ENCODE results near the gene PITX2.

Gene PITX2

DNA sequence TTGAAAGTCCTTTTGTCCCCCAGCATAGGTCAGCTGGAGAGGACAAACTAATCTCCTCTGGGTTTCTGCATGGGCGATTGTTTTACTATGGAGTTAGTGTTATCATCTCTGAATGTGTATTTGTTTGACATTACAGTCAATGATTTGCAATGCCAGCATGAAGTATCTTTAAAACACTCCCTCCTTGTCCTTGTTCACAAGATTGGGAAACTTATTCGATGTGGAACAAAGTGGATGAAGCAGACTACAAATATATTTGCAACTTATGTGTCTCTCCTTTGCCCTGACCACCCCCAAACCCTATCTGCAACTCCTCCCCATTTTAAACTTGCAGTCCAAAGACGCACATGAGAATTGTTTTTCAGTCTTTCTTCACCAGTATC is 1.5 kb upstream of the PITX2 start:
- no peak for DNase-seq (ENCODE audit: low spot score)

DNA sequence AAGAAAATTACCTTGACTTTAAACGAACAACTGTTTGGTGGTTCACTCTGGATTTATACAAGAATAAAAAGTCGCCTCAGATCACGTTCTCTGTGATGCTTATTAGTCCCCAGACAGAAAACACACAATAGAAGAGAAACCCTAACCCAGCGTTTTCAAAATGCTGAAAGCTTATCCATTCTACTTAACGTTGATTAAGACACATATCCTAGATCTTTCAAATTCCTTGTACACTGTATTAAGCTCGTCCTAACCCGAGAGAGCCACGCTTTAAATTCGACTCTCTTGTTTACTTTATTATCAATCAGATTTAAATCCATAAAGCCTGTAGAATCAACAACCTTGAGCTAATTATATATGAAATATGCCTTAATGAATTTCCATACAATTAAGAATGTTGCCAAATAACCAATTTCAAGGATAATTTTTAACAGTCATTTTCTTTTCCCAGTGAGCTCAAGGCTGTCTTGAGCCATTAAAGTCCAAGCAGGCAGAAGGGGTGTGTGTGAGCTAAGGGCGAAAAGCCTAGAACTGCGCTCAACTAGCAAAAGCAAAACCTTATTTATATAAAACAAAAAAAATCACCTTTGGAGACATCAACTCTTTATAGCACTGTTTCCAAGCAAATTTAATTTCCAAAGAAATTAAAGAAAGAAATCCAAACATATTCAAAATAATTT is 981 bp upstream of the PITX2 start:
- no peak for DNase-seq (ENCODE audit: low spot score)

DNA sequence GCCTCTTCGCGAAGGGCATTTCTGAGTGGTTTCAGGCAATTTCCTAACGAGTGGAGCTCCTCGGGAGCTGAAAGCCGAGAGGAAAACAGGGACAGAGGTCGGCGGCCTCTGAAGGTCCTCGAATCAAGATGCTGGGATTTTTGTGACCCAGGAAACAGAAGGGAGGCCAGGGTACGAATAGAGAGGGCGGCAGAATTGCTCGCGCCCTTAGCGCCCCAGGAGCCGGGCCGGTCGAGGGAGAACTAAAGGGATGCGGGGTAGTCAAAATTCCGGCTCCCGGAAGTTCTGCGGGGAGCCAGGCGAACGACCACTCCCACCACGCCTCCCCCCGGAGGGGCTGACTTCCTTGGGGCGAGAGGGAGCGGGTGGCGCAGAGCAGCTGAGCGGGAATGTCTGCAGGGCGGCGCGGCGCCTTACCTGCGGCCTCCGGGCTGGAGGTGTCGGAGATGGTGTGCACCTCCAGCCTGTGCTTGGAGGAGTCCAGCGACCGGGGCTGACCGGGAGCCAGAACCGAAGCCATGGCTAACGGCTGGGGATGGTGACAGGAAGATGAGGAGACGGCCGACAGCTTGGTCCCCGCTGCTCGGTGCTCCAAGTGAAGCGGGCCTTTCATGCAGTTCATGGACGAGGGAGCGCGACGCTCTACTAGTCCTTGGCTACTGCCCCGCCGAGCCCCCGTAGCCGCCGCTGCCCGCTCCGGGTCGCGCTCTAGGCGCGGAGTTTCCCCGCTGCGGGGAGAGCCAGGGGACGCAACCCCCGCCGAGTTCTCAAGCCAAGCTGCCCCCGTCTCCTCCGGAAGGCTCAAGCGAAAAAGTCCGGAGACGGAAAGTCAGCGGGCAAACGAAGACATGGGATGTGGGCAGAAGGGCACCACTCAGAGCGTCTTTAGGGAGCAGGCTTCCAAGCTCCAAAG is 782 bp downstream of the PITX2 start:
- no peak for DNase-seq (ENCODE audit: low spot score)

DNA sequence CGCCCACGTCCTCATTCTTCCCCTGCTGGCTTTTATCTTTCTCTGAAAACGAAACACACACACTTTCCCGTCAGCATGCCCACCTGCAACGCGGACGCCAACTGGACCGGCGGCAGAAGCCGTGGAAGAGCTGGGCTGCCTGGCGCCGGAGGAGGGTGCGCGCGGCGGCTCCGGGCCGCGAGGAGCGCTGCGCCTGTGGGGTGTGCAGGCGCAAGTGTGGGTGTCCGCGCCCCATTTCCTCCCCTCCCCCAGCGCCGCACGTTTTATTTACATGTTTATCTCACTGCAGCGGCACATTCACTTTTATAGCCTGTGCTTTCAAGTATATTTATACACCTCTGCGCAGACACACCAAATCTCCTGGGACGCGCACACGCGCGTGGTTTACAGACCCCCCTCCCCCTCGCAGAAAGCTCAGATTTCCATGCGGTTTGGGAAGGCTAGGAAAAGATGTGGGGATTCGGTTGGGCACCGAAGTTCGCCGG is 1.5 kb downstream of the PITX2 start:
- no peak for DNase-seq (ENCODE audit: low spot score)

DNA sequence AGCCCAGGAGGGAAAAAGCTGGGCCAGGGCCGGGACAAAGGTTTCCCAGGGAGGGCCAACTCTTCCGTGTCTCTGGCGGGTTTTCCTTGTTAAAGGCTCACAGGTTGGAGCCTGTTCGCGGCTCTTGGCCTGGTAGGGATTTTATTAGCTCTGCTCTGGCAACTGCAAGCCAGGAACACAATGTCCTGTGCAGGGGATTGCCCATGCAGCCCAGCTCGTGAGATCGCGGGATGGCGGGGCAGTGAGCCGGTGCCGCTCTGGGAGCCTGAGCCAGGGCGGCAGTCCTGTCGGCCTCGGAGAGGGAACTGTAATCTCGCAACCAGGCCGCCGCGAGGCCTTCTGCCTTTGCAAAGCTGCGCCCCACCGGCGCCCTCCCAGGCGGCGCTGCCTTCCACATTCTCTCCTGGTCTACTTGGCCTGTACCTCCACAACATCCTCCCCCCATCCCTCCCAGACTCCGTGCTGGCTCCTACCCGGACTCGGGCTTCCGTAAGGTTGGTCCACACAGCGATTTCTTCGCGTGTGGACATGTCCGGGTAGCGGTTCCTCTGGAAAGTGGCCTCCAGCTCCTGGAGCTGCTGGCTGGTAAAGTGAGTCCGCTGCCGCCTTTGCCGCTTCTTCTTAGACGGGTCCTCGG is 2.1 kb downstream of the PITX2 start:
- no peak for DNase-seq (ENCODE audit: low spot score)

DNA sequence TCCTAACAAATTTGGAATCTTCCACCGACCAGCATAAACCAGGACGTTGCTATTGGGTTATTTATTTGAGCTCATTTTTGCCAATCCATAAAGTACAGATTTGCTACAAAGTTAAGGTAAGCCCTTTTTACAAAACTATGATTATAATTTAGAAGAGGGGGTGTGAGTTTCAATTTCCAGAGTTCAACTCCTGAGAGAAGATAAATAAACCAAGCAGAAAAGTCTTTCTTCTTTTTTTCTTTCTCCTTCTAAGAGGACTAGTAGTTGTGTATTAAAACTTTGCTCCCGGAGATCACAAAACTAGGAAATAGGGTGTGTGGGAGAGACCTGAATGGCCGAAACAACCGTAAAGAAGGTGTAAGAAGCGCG is 2.6 kb downstream of the PITX2 start:
- no peak for DNase-seq (ENCODE audit: low spot score)

DNA sequence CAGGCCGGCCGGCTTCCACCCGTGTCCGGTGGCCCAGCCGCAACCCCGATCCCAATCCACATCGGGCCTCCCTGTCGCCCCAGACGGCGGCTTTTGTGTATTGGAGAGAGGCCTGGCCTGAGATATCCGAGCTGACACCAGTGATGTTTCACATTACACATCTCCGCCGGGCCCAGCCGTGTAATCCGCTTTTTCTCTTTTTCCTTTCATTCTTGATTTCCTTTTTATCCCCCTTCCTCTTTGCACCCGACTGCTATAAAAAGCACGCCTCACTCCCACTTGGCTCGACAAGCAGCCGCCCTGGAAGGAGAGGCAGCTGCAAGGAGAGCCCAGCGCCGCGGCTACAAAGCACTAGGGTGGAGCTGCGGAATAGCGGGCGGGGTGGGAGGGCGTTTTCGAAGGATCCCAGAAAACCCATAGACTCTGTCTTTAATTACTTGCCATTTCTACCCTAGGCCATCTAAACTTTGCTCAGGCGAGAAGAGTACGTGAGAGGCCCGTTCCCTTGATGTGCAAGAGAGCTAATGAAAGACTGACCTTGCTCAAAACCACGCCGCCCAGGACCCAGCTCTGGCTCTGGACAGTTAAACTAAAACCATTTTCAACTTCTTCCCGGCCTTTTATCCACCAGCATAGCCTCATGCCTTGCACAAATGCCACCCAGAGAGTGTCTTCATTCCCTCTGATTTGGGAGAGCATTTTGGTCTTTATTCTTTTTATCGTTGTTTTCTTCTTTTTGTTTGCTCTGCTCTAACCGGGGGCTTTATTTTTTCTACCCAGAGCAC is 3.2 kb downstream of the PITX2 start:
- DNase-seq (ENCODE audit: low spot score): no peak

DNA sequence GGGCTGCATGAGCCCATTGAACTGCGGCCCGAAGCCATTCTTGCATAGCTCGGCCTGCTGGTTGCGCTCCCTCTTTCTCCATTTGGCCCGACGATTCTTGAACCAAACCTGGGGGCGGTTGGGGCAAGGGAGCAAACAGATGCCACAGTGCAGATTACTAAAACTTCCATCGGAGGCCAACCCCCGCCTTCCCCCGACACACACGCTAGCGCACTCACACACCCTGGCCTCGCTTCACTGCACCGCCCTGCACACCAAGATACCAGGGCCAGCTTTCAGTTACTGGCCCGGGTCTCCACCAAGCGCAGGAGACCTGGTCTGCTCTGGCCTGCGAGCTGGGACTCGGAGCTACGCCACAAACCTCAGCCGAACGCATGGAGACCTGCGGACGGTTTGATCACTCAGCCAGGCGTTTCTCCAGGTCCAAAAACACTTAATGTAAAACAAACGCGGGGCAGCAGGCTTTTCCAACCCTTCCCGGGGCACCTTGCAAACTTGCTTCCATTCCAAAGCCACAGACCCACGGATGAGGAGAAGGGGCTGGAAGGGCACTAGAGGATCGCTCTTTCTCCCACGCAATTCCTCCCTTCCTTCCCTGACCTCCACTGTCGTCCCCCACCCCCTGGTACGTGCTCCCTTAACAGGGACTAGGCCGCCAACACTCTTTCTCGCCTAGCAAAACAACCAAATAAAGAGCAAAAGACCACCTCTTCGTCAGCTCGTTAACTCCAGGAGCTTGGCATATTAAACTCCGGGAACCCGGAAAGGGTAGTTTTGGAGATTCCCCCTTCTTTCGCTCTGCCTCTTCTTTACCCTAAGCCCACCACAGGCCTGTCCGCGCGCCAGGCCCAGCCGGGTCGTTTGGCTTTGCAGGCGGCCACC is 4.1 kb downstream of the PITX2 start:
- DNase-seq (ENCODE audit: low spot score): no peak

DNA sequence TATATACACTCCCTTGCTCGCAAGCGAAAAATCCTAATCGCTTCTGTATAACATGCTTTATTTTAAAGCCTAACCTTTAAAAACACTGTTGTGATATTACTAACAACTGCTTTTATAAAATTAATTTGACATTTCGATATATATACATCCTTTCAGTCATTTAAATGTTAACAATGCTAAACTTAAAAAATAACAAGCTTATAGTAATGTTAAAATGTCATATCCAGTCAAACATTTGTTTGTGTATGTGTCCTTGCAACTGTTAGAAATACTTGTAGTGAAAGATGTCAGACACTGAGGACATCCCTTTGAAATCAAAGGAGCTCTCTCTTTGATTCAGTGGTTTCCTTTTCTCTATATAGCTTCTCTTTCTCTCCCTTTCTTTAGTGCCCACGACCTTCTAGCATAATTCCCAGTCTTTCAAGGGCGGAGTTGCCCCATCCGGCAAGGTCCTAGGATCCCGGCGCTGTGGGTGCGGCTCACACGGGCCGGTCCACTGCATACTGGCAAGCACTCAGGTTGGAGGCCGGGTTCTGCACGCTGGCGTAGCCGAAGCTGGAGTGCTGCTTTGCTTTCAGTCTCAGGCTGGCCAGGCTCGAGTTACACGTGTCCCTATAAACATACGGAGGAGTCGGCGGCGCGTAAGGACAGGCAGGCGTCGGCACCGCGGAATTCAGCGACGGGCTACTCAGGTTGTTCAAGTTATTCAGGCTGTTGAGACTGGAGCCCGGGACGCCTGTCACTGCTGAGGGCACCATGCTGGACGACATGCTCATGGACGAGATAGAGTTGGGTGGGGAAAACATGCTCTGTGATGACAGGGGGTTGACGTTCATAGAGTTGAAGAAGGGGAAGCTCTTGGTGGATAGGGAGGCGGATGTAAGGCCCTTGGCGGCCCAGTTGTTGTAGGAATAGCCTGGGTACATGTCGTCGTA is 5.0 kb downstream of the PITX2 start:
- DNase-seq (ENCODE audit: low spot score): no peak

DNA sequence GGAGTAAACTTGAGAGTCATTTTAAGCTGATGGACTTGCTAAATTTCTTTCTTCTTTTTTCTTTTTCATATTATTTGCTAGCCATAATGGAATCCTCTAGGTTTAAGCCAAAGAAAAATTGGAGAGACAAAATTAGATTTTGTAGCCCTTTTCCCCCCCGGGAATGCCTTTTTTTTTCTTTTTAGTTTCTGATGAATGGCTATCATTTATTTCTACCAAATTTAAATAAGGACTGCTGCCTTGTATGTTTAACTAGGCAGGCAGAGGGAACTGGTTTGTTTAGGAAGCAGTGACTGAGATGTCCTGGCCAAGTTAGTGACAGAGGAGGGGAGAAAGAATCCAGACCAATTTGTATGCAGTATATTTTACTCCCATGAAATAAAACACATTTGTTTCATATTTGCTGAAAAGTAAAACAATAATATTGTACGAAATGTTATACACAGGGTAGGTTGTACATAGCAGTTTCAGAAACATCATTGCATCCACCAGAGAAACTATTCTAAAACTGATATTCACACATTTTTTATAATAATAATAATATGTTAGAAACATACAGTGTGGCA is 5.7 kb downstream of the PITX2 start:
- DNase-seq (ENCODE audit: low spot score): no peak

DNA sequence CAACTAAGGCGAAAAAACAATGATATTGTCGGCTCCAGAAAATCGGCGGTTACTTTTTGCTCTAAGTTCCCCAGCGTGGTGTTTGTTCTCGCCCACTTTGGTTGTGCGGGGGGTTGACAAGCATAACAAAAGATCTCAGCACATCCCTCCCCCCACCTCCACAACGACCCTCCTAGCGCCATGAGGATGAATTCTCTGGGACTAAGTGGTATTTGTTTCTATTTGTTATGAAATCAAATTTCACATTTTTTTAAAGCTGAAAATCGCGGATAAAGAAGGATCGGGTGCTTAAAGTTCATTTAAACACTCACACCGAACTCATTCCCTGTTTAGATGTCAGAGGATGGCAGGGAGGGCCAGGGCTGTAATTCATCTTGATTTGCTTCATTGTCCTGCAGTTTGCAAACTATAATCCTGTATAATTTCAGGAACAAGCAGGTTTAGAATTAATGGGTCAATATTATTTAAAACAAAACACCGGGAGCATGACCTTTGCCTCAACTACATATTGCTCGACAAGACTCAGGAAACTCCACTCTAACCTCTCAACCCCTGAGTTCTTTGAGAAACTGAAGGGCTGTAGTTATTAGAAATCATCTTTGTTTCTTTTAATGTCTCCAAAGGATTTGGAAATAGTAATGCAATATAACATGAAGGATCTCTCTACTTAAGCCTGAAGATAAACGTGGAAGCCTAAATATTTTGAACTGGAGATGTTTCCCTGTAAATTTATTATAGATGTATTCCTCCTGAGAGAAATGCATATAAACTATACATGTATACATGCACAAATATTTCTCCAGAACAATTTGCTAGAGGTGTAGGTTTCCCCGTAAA is 6.4 kb downstream of the PITX2 start:
- DNase-seq (ENCODE audit: low spot score): no peak

DNA sequence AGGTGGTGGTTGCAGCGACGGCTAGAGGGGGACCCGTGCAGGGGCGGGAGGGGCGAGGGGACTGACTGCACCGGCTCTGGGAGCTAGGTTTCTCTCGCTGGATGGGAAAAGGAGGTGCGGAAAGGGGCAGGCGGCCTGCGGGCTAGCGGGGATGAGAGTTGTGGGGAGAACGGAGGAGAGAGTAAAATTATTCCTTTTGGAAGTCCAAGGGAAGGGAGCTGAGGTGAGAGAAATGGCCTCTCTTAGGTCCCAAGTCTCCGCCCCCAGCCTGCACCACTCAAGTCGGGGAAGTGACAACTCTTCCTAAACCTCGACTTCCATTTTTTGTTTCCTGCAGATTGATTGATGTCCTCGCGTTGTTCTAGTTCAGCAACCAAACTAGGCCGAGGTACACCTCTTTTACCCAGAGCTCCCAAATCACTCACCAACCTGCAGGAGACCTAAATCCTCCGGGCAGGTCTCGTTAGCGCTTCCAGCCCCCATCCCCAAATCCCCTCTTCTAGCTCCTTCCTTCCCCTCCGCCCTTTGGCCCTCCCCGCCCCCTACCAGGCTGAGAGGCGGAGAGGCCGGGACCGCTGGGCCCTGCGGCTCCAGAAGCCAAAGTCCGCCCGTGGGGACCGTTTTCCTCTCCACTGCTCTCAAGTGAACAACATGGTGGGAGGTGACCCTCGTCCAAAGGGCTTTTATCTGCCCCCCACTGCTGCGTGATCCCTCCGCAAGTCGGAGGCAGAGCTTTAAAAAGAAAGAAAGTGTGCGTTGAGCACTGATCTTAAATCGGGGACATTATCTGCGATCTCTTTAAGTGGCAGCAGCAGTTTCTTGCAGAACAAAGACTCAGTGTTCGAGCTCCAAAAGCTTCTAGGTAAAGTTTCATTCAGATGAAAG is 7.3 kb downstream of the PITX2 start:
- no peak for DNase-seq (ENCODE audit: low spot score)

DNA sequence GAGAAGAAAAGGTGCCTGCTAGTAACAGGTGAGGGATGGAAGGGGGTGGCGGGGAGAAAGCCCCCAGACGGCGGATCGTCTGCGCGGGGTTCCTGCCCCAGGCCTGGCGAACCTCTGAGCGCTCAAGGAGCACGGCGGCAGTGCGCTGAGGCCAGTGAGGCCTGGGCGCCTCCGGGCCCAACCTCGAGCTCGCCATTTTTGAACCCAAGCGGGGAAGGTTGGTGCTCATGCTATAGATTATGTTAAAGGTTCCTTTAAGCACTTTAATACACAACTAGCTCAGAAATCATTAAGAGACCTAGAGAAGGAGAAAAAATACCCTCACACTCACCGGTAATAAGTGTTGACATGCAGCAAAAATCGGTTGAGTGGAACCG is 7.9 kb downstream of the PITX2 start:
- no peak for DNase-seq (ENCODE audit: low spot score)

DNA sequence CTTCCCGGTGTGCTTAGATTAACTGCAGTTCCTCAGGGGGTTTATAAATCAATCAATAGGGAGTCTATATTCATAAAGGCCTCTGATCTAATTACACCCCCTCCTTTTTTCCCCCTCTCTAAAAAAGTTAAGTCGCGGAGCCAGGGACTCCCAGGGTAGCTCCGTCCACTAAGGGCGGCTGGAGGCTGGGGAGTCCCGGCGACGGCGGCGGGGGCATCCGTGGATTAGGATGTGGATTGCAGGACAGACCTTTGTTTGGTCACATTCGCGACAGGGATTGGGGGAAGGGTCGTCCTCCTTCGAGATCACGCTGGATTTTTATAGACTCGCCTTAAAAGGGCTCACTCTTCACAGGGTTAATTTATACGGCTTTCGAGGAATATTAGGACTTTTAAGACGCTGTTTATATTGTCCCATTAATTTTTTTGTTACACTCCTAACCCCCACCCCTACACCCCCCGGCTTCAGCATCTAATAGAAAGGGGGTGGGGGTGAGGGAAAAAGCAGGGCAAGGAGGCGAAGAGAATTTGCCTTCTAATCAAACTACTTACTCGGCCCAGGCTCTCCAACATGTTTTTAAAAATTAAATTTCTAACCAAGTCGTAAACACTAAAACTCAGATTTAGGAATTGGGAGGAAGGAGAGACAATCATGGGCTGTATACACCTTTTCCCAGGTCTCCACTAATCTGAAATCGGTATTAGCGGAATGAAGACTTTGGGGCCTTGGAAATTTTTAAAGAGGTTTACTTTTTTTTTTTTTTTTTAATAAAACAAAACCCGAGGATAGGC is 8.5 kb downstream of the PITX2 start:
- no peak for DNase-seq (ENCODE audit: low spot score)

DNA sequence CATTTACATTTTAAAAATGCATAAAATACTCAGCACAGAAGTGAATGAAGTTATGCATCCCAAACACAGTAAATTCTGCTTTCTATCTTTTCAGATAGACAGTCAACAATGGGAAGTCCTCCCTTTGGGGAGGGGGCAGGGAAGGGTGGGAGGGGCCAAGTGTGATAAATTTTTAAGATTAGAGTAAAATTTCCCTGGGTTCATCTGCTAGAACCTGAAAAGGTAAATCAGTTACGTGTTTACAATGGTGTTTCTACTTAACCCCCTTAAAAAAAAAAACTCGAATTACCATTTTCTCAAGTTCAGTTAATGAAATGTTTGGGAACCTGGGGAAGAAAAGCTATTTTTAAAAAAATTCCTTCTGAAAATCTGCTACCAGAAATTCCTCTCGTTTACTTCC is 9.1 kb downstream of the PITX2 start:
- DNase-seq (ENCODE audit: low spot score): no peak

DNA sequence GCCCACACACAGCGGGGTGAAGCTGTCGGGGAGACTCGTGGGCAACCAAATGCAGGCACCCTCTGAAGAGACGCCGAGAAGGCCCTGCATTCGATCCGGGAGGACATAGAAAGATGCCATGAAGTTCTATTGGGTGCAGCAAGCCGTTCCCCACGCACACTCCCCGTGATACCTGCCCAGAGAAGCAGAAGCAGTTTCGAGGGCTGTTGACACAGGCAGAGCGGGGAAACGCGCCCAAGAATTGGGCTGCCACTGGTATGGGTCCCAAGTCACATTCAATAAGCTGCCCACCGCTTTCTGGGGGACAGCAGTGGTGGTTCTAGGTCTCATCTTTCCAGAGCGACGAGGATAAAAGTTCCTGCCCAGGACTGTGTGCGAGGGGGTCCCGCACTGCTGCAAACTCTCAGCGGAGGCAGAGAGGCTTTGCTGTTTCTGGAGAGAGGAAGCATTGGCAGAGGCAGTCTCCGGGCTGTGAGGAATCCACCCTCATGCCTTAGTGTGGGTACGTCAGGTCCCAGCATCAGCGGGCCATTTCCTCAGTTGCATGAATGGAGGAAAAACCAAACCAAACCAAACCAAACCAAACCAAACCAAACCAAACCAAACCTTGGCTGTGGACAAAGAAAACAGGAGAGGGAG is 10.1 kb downstream of the PITX2 start:
- DNase-seq (ENCODE audit: low spot score): no peak

Measured in Ammon's horn (tissue), 1 donor.